ENCODE results near the gene CEP70.

DNA sequence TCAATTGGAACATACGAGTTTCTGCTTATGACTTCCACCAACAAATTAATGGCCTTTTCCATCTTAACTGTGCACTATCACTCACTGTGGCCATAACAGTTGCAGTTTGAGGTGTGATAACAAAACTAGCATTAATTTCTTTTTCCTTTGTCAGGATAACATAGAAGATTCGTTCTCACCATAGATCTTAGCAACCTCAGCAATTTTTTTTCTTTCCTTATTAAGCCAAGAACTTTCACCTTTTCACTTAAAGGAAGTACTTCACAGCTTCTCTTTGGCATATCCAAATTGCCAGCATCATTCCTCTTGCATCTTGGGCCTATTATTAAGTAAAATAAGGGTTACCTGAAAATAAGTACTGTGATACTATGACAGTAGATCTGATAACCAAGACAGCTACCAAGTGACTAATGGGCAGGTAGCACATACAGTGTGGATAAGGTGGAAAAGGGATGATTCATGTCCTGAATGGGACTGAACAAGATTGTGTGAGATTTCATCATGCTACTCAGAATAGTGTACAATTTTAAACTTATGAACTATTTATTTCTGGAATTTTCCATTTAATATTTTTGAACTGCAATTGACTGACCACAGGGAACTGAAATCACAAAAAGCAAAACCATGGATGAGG lies 46.6 kb downstream of the CEP70 start:
- TF ChIP-seq, protein P1, sequence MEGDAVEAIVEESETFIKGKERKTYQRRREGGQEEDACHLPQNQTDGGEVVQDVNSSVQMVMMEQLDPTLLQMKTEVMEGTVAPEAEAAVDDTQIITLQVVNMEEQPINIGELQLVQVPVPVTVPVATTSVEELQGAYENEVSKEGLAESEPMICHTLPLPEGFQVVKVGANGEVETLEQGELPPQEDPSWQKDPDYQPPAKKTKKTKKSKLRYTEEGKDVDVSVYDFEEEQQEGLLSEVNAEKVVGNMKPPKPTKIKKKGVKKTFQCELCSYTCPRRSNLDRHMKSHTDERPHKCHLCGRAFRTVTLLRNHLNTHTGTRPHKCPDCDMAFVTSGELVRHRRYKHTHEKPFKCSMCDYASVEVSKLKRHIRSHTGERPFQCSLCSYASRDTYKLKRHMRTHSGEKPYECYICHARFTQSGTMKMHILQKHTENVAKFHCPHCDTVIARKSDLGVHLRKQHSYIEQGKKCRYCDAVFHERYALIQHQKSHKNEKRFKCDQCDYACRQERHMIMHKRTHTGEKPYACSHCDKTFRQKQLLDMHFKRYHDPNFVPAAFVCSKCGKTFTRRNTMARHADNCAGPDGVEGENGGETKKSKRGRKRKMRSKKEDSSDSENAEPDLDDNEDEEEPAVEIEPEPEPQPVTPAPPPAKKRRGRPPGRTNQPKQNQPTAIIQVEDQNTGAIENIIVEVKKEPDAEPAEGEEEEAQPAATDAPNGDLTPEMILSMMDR (IDR thresholded peaks at IDR 0.05), result no peak
- no peak for TF ChIP-seq POLR2A (IDR thresholded peaks at IDR 0.05)
